ENCODE results near the gene EEFSEC. TPM values are rescaled to one million over a fixed set of nuclear protein-coding genes. Genes with fewer than 3 reads are reported as not detected.

The EEFSEC gene
- total and polyA plus RNA-seq, 2 of the 8 experiments (the other 6 are each of a cell fraction or from before 2014, with no cell fraction given): 13.1 to 19.8 TPM

GRCh38 chr3:128351546-128351945 lies 198.3 kb downstream of the EEFSEC start:
- DNase-seq (ENCODE audit: low read depth in 1 of 2, low spot score in 2 of 2) (no peak), FAIRE-seq (no peak)
- Histone ChIP-seq H3K9me3 (ENCODE audit: insufficient read depth in 2 of 2, low read depth in 1 of 2, low read length in 1 of 2) (no peaks in the 10 kb centered on the region), H3K36me3 (ENCODE audit: control insufficient read depth in 2 of 4, insufficient read depth in 4 of 4, low read length in 3 of 4) (no peaks in the 10 kb centered on the region), H4K5ac (ENCODE audit: insufficient read length, low read depth, low read length) (no peak overlapping the region), H2BK15ac (ENCODE audit: low read length) (no peak overlapping the region), H3K4ac (replicated peaks; ENCODE audit: insufficient read length, low read depth, low read length) (no peak overlapping the region), H3K9ac (replicated peaks in 1 of 4; ENCODE audit: extremely low read depth in 1 of 4, low read depth in 3 of 4, low read length in 3 of 4) (no peak overlapping the region), H4K8ac (ENCODE audit: extremely low read depth, insufficient read depth, low read length) (no peak overlapping the region), H3K23ac (ENCODE audit: insufficient read length) (no peak overlapping the region), H2BK12ac (ENCODE audit: low read depth, low read length) (no peak overlapping the region), H2BK5ac (ENCODE audit: low read depth, low read length) (no peak overlapping the region), H3K23me2 (ENCODE audit: low read depth, low read length) (no peaks in the 10 kb centered on the region; the same call in 1 of the 2 replicates), H4K20me1 (replicated peaks in 1 of 2; ENCODE audit: control insufficient read depth in 1 of 2, insufficient read depth in 2 of 2, low read length in 2 of 2) (no peaks in the 10 kb centered on the region), H3K27me3 (replicated peaks in 1 of 4; ENCODE audit: control insufficient read depth in 3 of 4, extremely low read depth in 1 of 4, insufficient read depth in 3 of 4, low read length in 3 of 4) (no peaks in the 10 kb centered on the region), H2AK5ac (ENCODE audit: low read depth, low read length) (no peak overlapping the region), H3K56ac (replicated peaks; ENCODE audit: insufficient read length, low read depth, low read length) (no peak overlapping the region), H3K79me1 (ENCODE audit: low read depth, low read length) (no peaks in the 10 kb centered on the region), H3K18ac (ENCODE audit: extremely low read depth, low read length) (no peak overlapping the region), H3K4me2 (ENCODE audit: insufficient read depth in 1 of 2, low read depth in 2 of 2, low read length in 2 of 2) (no peak overlapping the region), H2BK20ac (ENCODE audit: low read length) (no peak overlapping the region), H3K79me2 (ENCODE audit: control insufficient read depth in 1 of 2, insufficient read depth in 2 of 2, low read length in 2 of 2) (no peaks in the 10 kb centered on the region), H2BK120ac (replicated peaks; ENCODE audit: low read depth, low read length) (no peak overlapping the region), H3K14ac (ENCODE audit: insufficient read length) (no peak overlapping the region), H3K4me1 (replicated peaks in 1 of 4; ENCODE audit: control insufficient read depth in 3 of 4, insufficient read depth in 4 of 4, low read length in 3 of 4) (peaks cover 5 to 10% (median 9%) of the 10 kb centered on the region in 4 experiments), H2AFZ (ENCODE audit: low read length) (no peak overlapping the region), H3K27ac (ENCODE audit: low read depth, low read length) (no peak overlapping the region), H4K91ac (replicated peaks; ENCODE audit: insufficient read length, low read length) (no peak overlapping the region), H3K4me3 (ENCODE audit: extremely low read depth in 1 of 4, insufficient read depth in 2 of 4, low read depth in 3 of 4, low read length in 4 of 4) (no peak overlapping the region)
- WGBS, 2 experiments (ENCODE audit: extremely low coverage in 1 of 2, insufficient coverage in 1 of 2, insufficient read length in 1 of 2, insufficient replicate concordance in 2 of 2, low coverage in 1 of 2, low lambda C conversion rate in 2 of 2, missing lambda C conversion rate in 1 of 2): 85% methylated on average over 7 of the region's 7 CpGs; no CpG with 5 or more reads in 1 of the 2 experiments
- TF ChIP-seq EZH2 (IDR thresholded peaks at IDR 0.05; ENCODE audit: low read depth, low read length, severe bottlenecking) (no peak), GTF2F1 (IDR thresholded peaks at IDR 0.05; ENCODE audit: borderline replicate concordance, low read depth, low read length) (no peak), SRF (IDR thresholded peaks at IDR 0.05; ENCODE audit: low read depth, low read length) (no peak), CBX8 (IDR thresholded peaks at IDR 0.05; ENCODE audit: borderline replicate concordance, low read depth, low read length) (no peak), TAF1 (IDR thresholded peaks at IDR 0.05; ENCODE audit: low read depth, low read length) (no peak)
- POLR2A ChIA-PET (ENCODE audit: partially characterized antibody): no interaction called here
- CTCF ChIA-PET (ENCODE audit: partially characterized antibody): interaction anchor here (0.9 to 1.9 kb wide), 4 partner anchors 17 to 99 kb away, joined by 3 to 6 read pairs (median 4); no protein-coding TSS in a partner anchor
